GM12873 (cell line): ENCODE measurements around the gene PDILT.

Source experiments
- TF ChIP-seq, protein P1 (sequence below): IDR thresholded peaks from 2 replicates; pipeline ENCODE4 v1.5.1; 2012; ENCODE audit warnings: low read depth, mild to moderate bottlenecking, moderate library complexity, low read length, control low read depth; ENCODE audit not compliant: insufficient read depth; ENCODE audit errors: missing control alignments

PDILT gene

GRCh38 chr16:20333120-20333519 is 71.4 kb downstream of the PDILT start:
- TF ChIP-seq, protein P1, sequence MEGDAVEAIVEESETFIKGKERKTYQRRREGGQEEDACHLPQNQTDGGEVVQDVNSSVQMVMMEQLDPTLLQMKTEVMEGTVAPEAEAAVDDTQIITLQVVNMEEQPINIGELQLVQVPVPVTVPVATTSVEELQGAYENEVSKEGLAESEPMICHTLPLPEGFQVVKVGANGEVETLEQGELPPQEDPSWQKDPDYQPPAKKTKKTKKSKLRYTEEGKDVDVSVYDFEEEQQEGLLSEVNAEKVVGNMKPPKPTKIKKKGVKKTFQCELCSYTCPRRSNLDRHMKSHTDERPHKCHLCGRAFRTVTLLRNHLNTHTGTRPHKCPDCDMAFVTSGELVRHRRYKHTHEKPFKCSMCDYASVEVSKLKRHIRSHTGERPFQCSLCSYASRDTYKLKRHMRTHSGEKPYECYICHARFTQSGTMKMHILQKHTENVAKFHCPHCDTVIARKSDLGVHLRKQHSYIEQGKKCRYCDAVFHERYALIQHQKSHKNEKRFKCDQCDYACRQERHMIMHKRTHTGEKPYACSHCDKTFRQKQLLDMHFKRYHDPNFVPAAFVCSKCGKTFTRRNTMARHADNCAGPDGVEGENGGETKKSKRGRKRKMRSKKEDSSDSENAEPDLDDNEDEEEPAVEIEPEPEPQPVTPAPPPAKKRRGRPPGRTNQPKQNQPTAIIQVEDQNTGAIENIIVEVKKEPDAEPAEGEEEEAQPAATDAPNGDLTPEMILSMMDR, result no peak

GRCh38 chr16:20332411-20332810 is 72.1 kb downstream of the PDILT start:
- TF ChIP-seq, protein P1, result no peak

- TF ChIP-seq, protein P1, result no peak
Observed at GRCh38 chr16:20331635-20332034, 72.9 kb downstream of the PDILT start.

GRCh38 chr16:20329392-20330138 is 75.0 kb downstream of the PDILT start:
- TF ChIP-seq, protein P1, result no peak

- TF ChIP-seq, protein P1, result no peak
Observed at GRCh38 chr16:20327444-20328041, 77.0 kb downstream of the PDILT start, which contains the start of gene GP2. TSS of gene GP2 (minus strand) at chr16:20327513. CDS start at chr16:20326431, 1,082 bp downstream.

- TF ChIP-seq, protein P1, result no peak
Observed at GRCh38 chr16:20326321-20326720, 78.2 kb downstream of the PDILT start.

GRCh38 chr16:20325005-20325404 is 79.5 kb downstream of the PDILT start:
- TF ChIP-seq, protein P1, result no peak
